ENCODE results near the gene TSPAN16. TPM values are rescaled to one million over a fixed set of nuclear protein-coding genes. Genes with fewer than 3 reads are reported as not detected.
"Not testable (repeated sequence)": the region's sequence is repeated elsewhere in the genome, so short reads cannot be mapped to it uniquely, and the experiment has no call there.

TSPAN16 gene
- total RNA-seq, 1 donor from 2014 or later, result not detected

GRCh38 chr19:11299946-11300810, 4.2 kb downstream of the TSPAN16 start:
- no peak for DNase-seq (ENCODE audit: low spot score)
- intact Hi-C loops (cut with DNase I), result loop anchor here (10.0 kb wide), 1 partner anchor 285 kb away; no protein-coding TSS in a partner anchor

GRCh38 chr19:11300811-11301120, 4.8 kb downstream of the TSPAN16 start:
- no peak for DNase-seq (ENCODE audit: low spot score)
- intact Hi-C loops (cut with DNase I), result no loop called here

- no peak for DNase-seq (ENCODE audit: low spot score)
- intact Hi-C loops (cut with DNase I), result no loop called here
These were observed 9.0 kb downstream of the TSPAN16 start for GRCh38 chr19:11304936-11305335.

- DNase-seq (ENCODE audit: low spot score), result no peak
- intact Hi-C loops (cut with DNase I), result no loop called here
These were observed 10.4 kb downstream of the TSPAN16 start for GRCh38 chr19:11306337-11306736.

GRCh38 chr19:11320278-11320995, 24.5 kb downstream of the TSPAN16 start:
- DNase-seq (ENCODE audit: low spot score); intact Hi-C loops (cut with DNase I): not testable (repeated sequence)

GRCh38 chr19:11321191-11322126, 25.5 kb downstream of the TSPAN16 start:
- intact Hi-C loops (cut with DNase I), result no loop called here
- no peak for DNase-seq (ENCODE audit: low spot score)

GRCh38 chr19:11322269-11323024, 26.5 kb downstream of the TSPAN16 start:
- no peak for DNase-seq (ENCODE audit: low spot score)
- intact Hi-C loops (cut with DNase I), result no loop called here

- no peak for DNase-seq (ENCODE audit: low spot score)
- intact Hi-C loops (cut with DNase I), result no loop called here
These were observed 27.7 kb downstream of the TSPAN16 start for GRCh38 chr19:11323601-11324078.

GRCh38 chr19:11324079-11324661, 28.2 kb downstream of the TSPAN16 start:
- intact Hi-C loops (cut with DNase I), result no loop called here
- DNase-seq (ENCODE audit: low spot score), result peak; percentile 92

GRCh38 chr19:11324748-11325389, 28.9 kb downstream of the TSPAN16 start:
- DNase-seq (ENCODE audit: low spot score), result no peak

GRCh38 chr19:11325544-11325943, 29.6 kb downstream of the TSPAN16 start:
- DNase-seq (ENCODE audit: low spot score), result no peak
- intact Hi-C loops (cut with DNase I), result no loop called here

More at GRCh38 chr19:11324748-11325389, 28.9 kb downstream of the TSPAN16 start:
- intact Hi-C loops (cut with DNase I), result no loop called here

GRCh38 chr19:11330127-11330526, 34.2 kb downstream of the TSPAN16 start:
- intact Hi-C loops (cut with DNase I), result no loop called here
- no peak for DNase-seq (ENCODE audit: low spot score)

GRCh38 chr19:11331502-11331901, 35.5 kb downstream of the TSPAN16 start:
- DNase-seq (ENCODE audit: low spot score), result no peak
- intact Hi-C loops (cut with DNase I), result no loop called here

- intact Hi-C loops (cut with DNase I), result no loop called here
- no peak for DNase-seq (ENCODE audit: low spot score)
These were observed 36.9 kb downstream of the TSPAN16 start for GRCh38 chr19:11332822-11333221.

GRCh38 chr19:11333838-11334237, 37.9 kb downstream of the TSPAN16 start:
- intact Hi-C loops (cut with DNase I), result not testable (repeated sequence)

GRCh38 chr19:11335449-11336146, 39.6 kb downstream of the TSPAN16 start:
- DNase-seq (ENCODE audit: low spot score), result no peak
- intact Hi-C loops (cut with DNase I), result no loop called here

More at GRCh38 chr19:11333838-11334237, 37.9 kb downstream of the TSPAN16 start:
- not testable (repeated sequence) for DNase-seq (ENCODE audit: low spot score)

GRCh38 chr19:11337080-11337479, 41.1 kb downstream of the TSPAN16 start:
- intact Hi-C loops (cut with DNase I), result no loop called here

More at GRCh38 chr19:11337080-11337479, 41.1 kb downstream of the TSPAN16 start:
- no peak for DNase-seq (ENCODE audit: low spot score)

Measured in cardiac septum (tissue), 1 donor.